ENCODE measurements around the gene CNOT4.

CNOT4 gene

GRCh38 chr7:135369405-135369804 is 140.5 kb downstream of the CNOT4 start:
- no peak for TF ChIP-seq CTCF (IDR thresholded peaks at IDR 0.05; ENCODE audit: low read depth, low read length)
- no peak overlapping the region for H3K4me3 ChIP-seq (ENCODE audit: low read depth, low read length)

- H3K4me3 ChIP-seq (ENCODE audit: low read depth, low read length) = no peak overlapping the region
- no peak for TF ChIP-seq CTCF (IDR thresholded peaks at IDR 0.05; ENCODE audit: low read depth, low read length)
Measured at GRCh38 chr7:135368416-135369186, 141.3 kb downstream of the CNOT4 start.

- no peak for TF ChIP-seq CTCF (IDR thresholded peaks at IDR 0.05; ENCODE audit: low read depth, low read length)
- H3K4me3 ChIP-seq (ENCODE audit: low read depth, low read length) = no peak overlapping the region
Measured at GRCh38 chr7:135366843-135367508, 142.9 kb downstream of the CNOT4 start.

- no peak overlapping the region for H3K4me3 ChIP-seq (ENCODE audit: low read depth, low read length)
- TF ChIP-seq CTCF (IDR thresholded peaks at IDR 0.05; ENCODE audit: low read depth, low read length) = no peak
Measured at GRCh38 chr7:135365721-135366120, 144.2 kb downstream of the CNOT4 start.

- no peak overlapping the region for H3K4me3 ChIP-seq (ENCODE audit: low read depth, low read length)
- no peak for TF ChIP-seq CTCF (IDR thresholded peaks at IDR 0.05; ENCODE audit: low read depth, low read length)
Measured at GRCh38 chr7:135364206-135364605, 145.7 kb downstream of the CNOT4 start.

GRCh38 chr7:135362871-135363270 is 147.0 kb downstream of the CNOT4 start:
- TF ChIP-seq CTCF (IDR thresholded peaks at IDR 0.05; ENCODE audit: low read depth, low read length) = no peak
- H3K4me3 ChIP-seq (ENCODE audit: low read depth, low read length) = no peak overlapping the region

- TF ChIP-seq CTCF (IDR thresholded peaks at IDR 0.05; ENCODE audit: low read depth, low read length) = no peak
Measured at GRCh38 chr7:135361788-135362187, 148.1 kb downstream of the CNOT4 start.

More at GRCh38 chr7:135361788-135362187, 148.1 kb downstream of the CNOT4 start:
- no peak overlapping the region for H3K4me3 ChIP-seq (ENCODE audit: low read depth, low read length)
